HepG2 (cell line): ENCODE results near the gene SMYD2. TPM values are rescaled to one million over a fixed set of nuclear protein-coding genes. Genes with fewer than 3 reads are reported as not detected.

ENCODE experiments used
- ATAC-seq: fragments of 200-7000 bp; cut with Tn5 transposase; 3 replicates; pipeline ENCODE4 v1.9.1; 2020; ENCODE audit warnings: mild to moderate bottlenecking, moderate library complexity
- BruUV-seq: library from RNA; stranded (reverse); fragments of 400-500 nt; replicated peaks from 2 replicates; lab custom pipeline; 2021; lab: Mats Ljungman, UMichigan
- CTCF ChIA-PET: fragments of 300-600 bp; formaldehyde crosslinking; extraction: SDS; loops from one replicate; lab custom pipeline; 2021; ENCODE audit warnings: low total read pairs, inconsistent platforms, low intra/inter-chr PET ratio; lab: Yijun Ruan, JAX
- POLR2A ChIA-PET: fragments of 350-600 bp; sonication (Branson Sonifier 250); formaldehyde crosslinking; loops from one replicate; lab custom pipeline; 2020; ENCODE audit warnings: antibody characterized with exemption, inconsistent platforms; lab: Yijun Ruan, JAX
- DNase-seq: peaks from one replicate; pipeline ENCODE4 v3.0.0-alpha.2; 2015; ENCODE audit warnings: low spot score
- FAIRE-seq: peaks from 3 replicates; lab custom pipeline; 2011; peaks lifted over from hg19 to GRCh38; lab: Jason Lieb, UNC
- H2AFZ ChIP-seq: one replicate; pipeline ENCODE4 v1.6.1; 2011; ENCODE audit warnings: low read length, inconsistent platforms
- H3K27ac ChIP-seq: fragments of 300-600 bp; 3 replicates; pipeline ENCODE4 v1.8.0; 2011; ENCODE audit warnings: mixed run types, mild to moderate bottlenecking, mixed read lengths, low read length, inconsistent platforms; ENCODE audit not compliant: insufficient read depth; ENCODE audit errors: extremely low read length
- H3K27me3 ChIP-seq, 2 experiments: fragments of 200-600 bp in 1 of 2; 2 replicates in 1 of 2; 3 replicates in 1 of 2; pipeline versions ENCODE4 v1.6.0 to v1.8.0; 2011; ENCODE audit warnings: low read length in 2 of 2, mild to moderate bottlenecking in 2 of 2, moderate library complexity in 2 of 2, inconsistent platforms in 1 of 2; ENCODE audit not compliant: insufficient read depth in 2 of 2, control insufficient read depth in 1 of 2
- H3K36me3 ChIP-seq, 2 experiments: fragments of 200-600 bp in 1 of 2; replicated peaks in 1 of 2; 2 replicates in 1 of 2; 3 replicates in 1 of 2; pipeline versions ENCODE4 v1.5.1 to v1.8.0; 2011; ENCODE audit warnings: low read length in 2 of 2, inconsistent platforms in 1 of 2; ENCODE audit not compliant: insufficient read depth in 2 of 2, control insufficient read depth in 1 of 2
- H3K4me1 ChIP-seq: 2 replicates; pipeline ENCODE4 v1.5.1; 2012; ENCODE audit warnings: low read length, inconsistent platforms; ENCODE audit not compliant: insufficient read depth
- H3K4me2 ChIP-seq: 2 replicates; pipeline ENCODE4 v1.6.0; 2011; ENCODE audit warnings: low read depth, low read length, inconsistent platforms
- H3K4me3 ChIP-seq, 3 experiments: fragments of 200-600 bp in 1 of 3; sonication (generic), shearing (Covaris generic) in 1 of 3; replicated peaks in 1 of 3; 2 replicates each; pipeline ENCODE4 v1.5.1; 2011 to 2016; ENCODE audit warnings: low read length in 3 of 3, inconsistent platforms in 2 of 3, low read depth in 2 of 3, mild to moderate bottlenecking in 2 of 3, control low read depth in 1 of 3, mixed read lengths in 1 of 3; ENCODE audit not compliant: insufficient read depth in 1 of 3
- H3K79me2 ChIP-seq: one replicate; pipeline ENCODE4 v1.6.1; 2011; ENCODE audit warnings: low read length, inconsistent platforms; ENCODE audit not compliant: insufficient read depth
- H3K9ac ChIP-seq: 2 replicates; pipeline ENCODE4 v1.6.0; 2011; ENCODE audit warnings: mild to moderate bottlenecking, low read depth, low read length, inconsistent platforms; ENCODE audit not compliant: insufficient read depth
- H3K9me3 ChIP-seq: 2 replicates; pipeline ENCODE4 v1.5.1; 2012; ENCODE audit warnings: mild to moderate bottlenecking, low read length
- H4K20me1 ChIP-seq: 2 replicates; pipeline ENCODE4 v1.6.0; 2011; ENCODE audit warnings: inconsistent platforms, mild to moderate bottlenecking, low read length, moderate library complexity; ENCODE audit not compliant: insufficient read depth
- BCL3 ChIP-seq: sonication (generic); formaldehyde crosslinking; IDR thresholded peaks from 2 replicates; pipeline ENCODE4 v1.5.1; 2020; ENCODE audit warnings: mild to moderate bottlenecking, missing genetic modification reagents, moderate library complexity
- E2F2 ChIP-seq: sonication (generic); formaldehyde crosslinking; IDR thresholded peaks from 2 replicates; pipeline ENCODE4 v1.4.0; 2020; ENCODE audit warnings: missing genetic modification reagents, borderline replicate concordance
- FOXO1 ChIP-seq: sonication (generic); formaldehyde crosslinking; IDR thresholded peaks from 2 replicates; pipeline ENCODE4 v1.4.0; 2020; ENCODE audit warnings: missing genetic modification reagents
- HNF4G ChIP-seq, 2 experiments: sonication (generic) in 1 of 2; formaldehyde crosslinking in 1 of 2; IDR thresholded peaks; 2 replicates each; pipeline versions ENCODE4 v1.4.0 to v1.6.1; 2011 to 2020; ENCODE audit warnings: borderline replicate concordance in 2 of 2, low read depth in 2 of 2, mild to moderate bottlenecking in 2 of 2, low read length in 1 of 2, missing genetic modification reagents in 1 of 2, moderate library complexity in 1 of 2
- KAT8 ChIP-seq: IDR thresholded peaks from 2 replicates; pipeline ENCODE4 v1.6.1; 2016; ENCODE audit warnings: missing genetic modification reagents, missing compliant biosample characterization
- KLF11 ChIP-seq: IDR thresholded peaks from 2 replicates; pipeline ENCODE4 v1.6.1; 2016; ENCODE audit warnings: missing compliant biosample characterization
- RBM22 ChIP-seq: fragments of 200-400 bp; formaldehyde crosslinking; optimal IDR thresholded peaks from 2 replicates; pipeline ENCODE3; 2017; ENCODE audit warnings: mild to moderate bottlenecking, low read length, moderate library complexity
- SETDB1 ChIP-seq: sonication (generic); formaldehyde crosslinking; IDR thresholded peaks from 2 replicates; pipeline ENCODE4 v1.5.1; 2020; ENCODE audit warnings: missing genetic modification reagents, mild to moderate bottlenecking, borderline replicate concordance
- ZNF281 ChIP-seq: sonication (generic); formaldehyde crosslinking; IDR thresholded peaks from 2 replicates; pipeline ENCODE4 v1.4.0; 2020; ENCODE audit warnings: missing genetic modification reagents, borderline replicate concordance
- ZNF329 ChIP-seq: sonication (generic); formaldehyde crosslinking; IDR thresholded peaks from 2 replicates; pipeline ENCODE4 v1.9.0; 2021; ENCODE audit warnings: low read depth, mild to moderate bottlenecking, missing genetic modification reagents
- ZNF34 ChIP-seq: sonication (generic); formaldehyde crosslinking; IDR thresholded peaks from 2 replicates; pipeline ENCODE4 v1.4.0; 2020; ENCODE audit warnings: mild to moderate bottlenecking, missing genetic modification reagents, borderline replicate concordance
- ZNF619 ChIP-seq: sonication (generic); formaldehyde crosslinking; IDR thresholded peaks from 2 replicates; pipeline ENCODE4 v1.4.0; 2020; ENCODE audit warnings: mild to moderate bottlenecking, missing genetic modification reagents
- ZNF761 ChIP-seq: sonication (generic); formaldehyde crosslinking; conservative IDR thresholded peaks from 2 replicates; pipeline ENCODE4 v1.4.0; 2020; ENCODE audit warnings: mild to moderate bottlenecking, missing genetic modification reagents
- ZNF773 ChIP-seq: sonication (generic); formaldehyde crosslinking; IDR thresholded peaks from 2 replicates; pipeline ENCODE4 v1.4.0; 2020; ENCODE audit warnings: missing genetic modification reagents, borderline replicate concordance
- ZNF816 ChIP-seq: sonication (generic); formaldehyde crosslinking; IDR thresholded peaks from 2 replicates; pipeline ENCODE4 v1.8.0; 2022; ENCODE audit warnings: missing genetic modification reagents, mild to moderate bottlenecking, borderline replicate concordance
- ZNF879 ChIP-seq: sonication (generic); formaldehyde crosslinking; IDR thresholded peaks from 2 replicates; pipeline ENCODE4 v1.8.1; 2023; ENCODE audit warnings: missing genetic modification reagents
- ZSCAN22 ChIP-seq: sonication (generic); formaldehyde crosslinking; IDR thresholded peaks from 2 replicates; pipeline ENCODE4 v1.4.0; 2020; ENCODE audit warnings: mild to moderate bottlenecking, missing genetic modification reagents
- WGBS: methylation state at CpG from one replicate; pipeline ENCODE4 v1.1.6; 2017; ENCODE audit warnings: low lambda C conversion rate; 5-methylcytosine and 5-hydroxymethylcytosine counted together
- in situ Hi-C: cut with HindIII; loops from 2 replicates; pipeline ENCODE4 v1.10.0; 2017; ENCODE audit warnings: low pct_unique_long_range_greater_than_20kb; ENCODE audit not compliant: extremely low pct_ligation_motif_present
- intact Hi-C: fragments of 100-400 bp; cut with micrococcal nuclease; formaldehyde crosslinking; loops from one replicate; pipeline ENCODE4 v1.10.0; 2022; ENCODE audit not compliant: unreplicated experiment
- polyA plus RNA-seq, 8 experiments: library from polyadenylated mRNA; depleted of rRNA in 3 of 8; stranded (reverse) in 7 of 8; unstranded in 1 of 8; fragments of >200 nt; fragmentation: Illumina TruSeq in 4 of 8; extraction: Trizol in 4 of 8; gene quantifications; 2 replicates each; pipeline versions ENCODE4 v1.2.1 to v1.2.3, GENCODE V29; 2011 to 2016; ENCODE audit warnings: low read depth in 4 of 8, missing spikeins in 1 of 8, mixed read lengths in 1 of 8; ENCODE audit not compliant: insufficient read depth in 1 of 8
- total RNA-seq, 5 experiments: library from RNA; depleted of rRNA; stranded (reverse); fragments of >200 nt; fragmentation: Illumina TruSeq; extraction: Trizol; gene quantifications; 2 replicates each; pipeline ENCODE4 v1.2.3, GENCODE V29; 2016; ENCODE audit warnings: low read depth in 1 of 5
- TF ChIP-seq, protein P1 (sequence below): sonication (generic); formaldehyde crosslinking; IDR thresholded peaks from 2 replicates; pipeline ENCODE4 v1.5.1; 2020; ENCODE audit warnings: missing genetic modification reagents, mild to moderate bottlenecking, borderline replicate concordance

The SMYD2 gene
- total and polyA plus RNA-seq, 2 of the 13 experiments (the other 11 are each of a cell fraction or from before 2014, with no cell fraction given), result 72.7 to 139 TPM

- Histone ChIP-seq H3K4me3 (no peak overlapping the region), H3K9ac (no peak overlapping the region), H4K20me1 (no peaks in the 10 kb centered on the region), H3K4me2 (no peak overlapping the region), H3K27me3 (no peaks in the 10 kb centered on the region), H3K27ac (no peak overlapping the region), H3K79me2 (no peaks in the 10 kb centered on the region), H3K4me1 (no peaks in the 10 kb centered on the region), H2AFZ (no peak overlapping the region), H3K36me3 (peaks cover 16 to 78% of the 10 kb centered on the region in 2 experiments), H3K9me3 (no peaks in the 10 kb centered on the region)
- BruUV-seq, result no TSS peak
- ChIA-PET POLR2A (no interaction called here), CTCF (interaction anchor here (8.2 kb wide), 1 partner anchor 65 kb away, joined by 82 read pairs; no protein-coding TSS in a partner anchor)
- DNase-seq, result no peak
- intact Hi-C loops (loop anchor here (10.0 kb wide), 1 partner anchor 1202 kb away; no protein-coding TSS in a partner anchor), in situ Hi-C loops (no loop called here)
- 94% methylated on average over 5 of the region's 5 CpGs for WGBS
- FAIRE-seq, result no peak
- ATAC-seq, result no peak
- TF ChIP-seq BCL3 (CRISPR knock-in tag), result no peak
- TF ChIP-seq ZNF329 (CRISPR knock-in tag), result no peak
- TF ChIP-seq SETDB1 (CRISPR knock-in tag), result no peak
- no peak for TF ChIP-seq KLF11 (CRISPR knock-in tag)
- TF ChIP-seq, protein P1, sequence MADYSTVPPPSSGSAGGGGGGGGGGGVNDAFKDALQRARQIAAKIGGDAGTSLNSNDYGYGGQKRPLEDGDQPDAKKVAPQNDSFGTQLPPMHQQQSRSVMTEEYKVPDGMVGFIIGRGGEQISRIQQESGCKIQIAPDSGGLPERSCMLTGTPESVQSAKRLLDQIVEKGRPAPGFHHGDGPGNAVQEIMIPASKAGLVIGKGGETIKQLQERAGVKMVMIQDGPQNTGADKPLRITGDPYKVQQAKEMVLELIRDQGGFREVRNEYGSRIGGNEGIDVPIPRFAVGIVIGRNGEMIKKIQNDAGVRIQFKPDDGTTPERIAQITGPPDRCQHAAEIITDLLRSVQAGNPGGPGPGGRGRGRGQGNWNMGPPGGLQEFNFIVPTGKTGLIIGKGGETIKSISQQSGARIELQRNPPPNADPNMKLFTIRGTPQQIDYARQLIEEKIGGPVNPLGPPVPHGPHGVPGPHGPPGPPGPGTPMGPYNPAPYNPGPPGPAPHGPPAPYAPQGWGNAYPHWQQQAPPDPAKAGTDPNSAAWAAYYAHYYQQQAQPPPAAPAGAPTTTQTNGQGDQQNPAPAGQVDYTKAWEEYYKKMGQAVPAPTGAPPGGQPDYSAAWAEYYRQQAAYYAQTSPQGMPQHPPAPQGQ (CRISPR knock-in tag), result no peak
- no peak for TF ChIP-seq ZNF879 (CRISPR knock-in tag)
- TF ChIP-seq RBM22, result no peak
- TF ChIP-seq ZNF773 (CRISPR knock-in tag), result no peak
- no peak for TF ChIP-seq ZNF619 (CRISPR knock-in tag)
- no peak for TF ChIP-seq ZNF816
- TF ChIP-seq ZNF761 (CRISPR knock-in tag), result no peak
- no peak for TF ChIP-seq ZSCAN22
- TF ChIP-seq ZNF34 (CRISPR knock-in tag), result no peak
- no peak for TF ChIP-seq ZNF281
- TF ChIP-seq HNF4G (IDR thresholded peaks at IDR 0.05; ENCODE audit: borderline replicate concordance, low read depth, low read length), result no peak
- TF ChIP-seq HNF4G (CRISPR knock-in tag; IDR thresholded peaks at IDR 0.05; ENCODE audit: borderline replicate concordance, low read depth), result no peak
- no peak for TF ChIP-seq E2F2 (CRISPR knock-in tag)
- no peak for TF ChIP-seq KAT8 (CRISPR knock-in tag)
- no peak for TF ChIP-seq FOXO1 (CRISPR knock-in tag)
Observed at GRCh38 chr1:214326406-214326805, 45.4 kb downstream of the SMYD2 start.
